Omental fat pad (tissue), 4 donors: Measurements from ENCODE around the gene ATG12. TPM values are rescaled to one million over a fixed set of nuclear protein-coding genes. Genes with fewer than 3 reads are reported as not detected.
"Not testable (repeated sequence)": the region's sequence is repeated elsewhere in the genome, so short reads cannot be mapped to it uniquely, and the experiment has no call there.

Experiments used
- ATAC-seq: fragments of 150-250 bp; one replicate; pipeline ENCODE4 v1.9.1; 2016; ENCODE audit warnings: mild to moderate bottlenecking, moderate library complexity; ENCODE audit not compliant: low FRiP score
- DNase-seq: peaks from one replicate; pipeline ENCODE4 v3.0.0-alpha.2; 2019; ENCODE audit warnings: low spot score
- CTCF ChIP-seq, 3 donors: fragments of 450-650 bp; IDR thresholded peaks; one replicate each; pipeline ENCODE4 v1.5.1; 2016 to 2017; ENCODE audit warnings: antibody characterized with exemption in 3 of 3, mild to moderate bottlenecking in 3 of 3, moderate library complexity in 2 of 3
- total RNA-seq, 4 donors: library from RNA; depleted of rRNA; stranded (reverse); fragments of >200 nt; gene quantifications; one replicate each; pipeline ENCODE4 v1.1.0, GENCODE V29; 2016

ATG12 gene
- total RNA-seq, 4 donors from 2014 or later = 40.6 to 58.8 (median 51.4) TPM

DNA sequence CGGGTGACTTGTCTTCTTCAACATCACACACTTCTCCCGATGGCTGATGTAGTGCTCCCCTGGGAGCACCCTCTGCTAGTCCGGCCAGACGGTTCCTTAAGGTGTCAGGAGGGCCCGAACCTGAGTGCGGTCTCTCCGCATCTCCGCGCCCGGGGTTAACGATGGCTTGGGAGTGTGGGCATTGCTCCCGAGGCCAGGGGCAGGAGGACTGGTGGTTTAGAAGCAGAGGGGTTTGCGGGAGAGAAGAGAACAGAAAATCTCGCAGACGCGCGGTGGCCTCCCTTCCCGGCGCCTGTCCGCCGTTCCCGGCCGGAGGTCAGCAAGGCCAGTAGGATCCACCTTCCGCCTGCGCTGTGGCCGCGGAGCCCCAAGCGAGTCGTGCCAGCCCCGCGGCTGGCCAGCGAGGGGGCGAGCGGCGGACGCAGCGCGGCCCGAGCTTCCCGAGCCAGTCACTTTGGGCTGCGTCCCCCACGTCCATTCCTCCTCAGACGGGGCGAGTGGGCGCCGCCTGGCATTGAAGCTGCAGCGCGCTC is 25.6 kb downstream of the ATG12 start:
- no peak for TF ChIP-seq CTCF (IDR thresholded peaks at IDR 0.05)
- peak; percentile 29 for ATAC-seq
- no peak for DNase-seq

DNA sequence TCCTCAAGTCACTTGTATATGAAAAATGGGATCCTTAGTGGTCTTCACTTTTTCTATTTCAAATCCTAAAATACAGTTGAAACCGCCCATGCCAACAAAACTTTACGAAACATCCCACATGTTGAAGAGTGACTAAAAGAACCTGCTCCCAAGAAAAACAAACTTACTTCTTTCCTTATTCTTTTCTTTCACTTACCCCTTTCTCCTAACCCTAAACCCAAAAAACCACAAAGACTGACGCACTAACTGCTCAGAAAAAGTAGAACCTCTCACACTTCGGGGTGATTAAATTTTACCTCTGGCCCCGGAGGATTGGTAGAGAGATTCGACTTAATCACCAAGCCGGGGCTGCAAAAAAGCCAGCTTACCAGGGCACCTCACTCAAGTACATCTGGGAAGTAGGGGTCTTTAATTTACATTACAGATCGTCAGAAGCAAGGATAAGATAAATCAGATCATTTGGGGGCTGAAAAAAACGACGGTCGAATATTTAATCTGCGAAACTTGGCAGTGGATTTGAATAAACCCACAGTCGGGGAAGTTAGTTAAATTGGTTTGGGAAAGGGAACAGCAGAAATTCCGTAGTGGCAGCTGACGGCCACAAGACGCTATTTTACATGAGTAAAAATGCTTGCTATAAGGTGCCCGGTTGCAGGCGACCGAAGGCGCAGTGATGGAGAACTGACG is 26.2 kb downstream of the ATG12 start:
- no peak for DNase-seq
- no peak for ATAC-seq
- no peak for TF ChIP-seq CTCF (IDR thresholded peaks at IDR 0.05)

DNA sequence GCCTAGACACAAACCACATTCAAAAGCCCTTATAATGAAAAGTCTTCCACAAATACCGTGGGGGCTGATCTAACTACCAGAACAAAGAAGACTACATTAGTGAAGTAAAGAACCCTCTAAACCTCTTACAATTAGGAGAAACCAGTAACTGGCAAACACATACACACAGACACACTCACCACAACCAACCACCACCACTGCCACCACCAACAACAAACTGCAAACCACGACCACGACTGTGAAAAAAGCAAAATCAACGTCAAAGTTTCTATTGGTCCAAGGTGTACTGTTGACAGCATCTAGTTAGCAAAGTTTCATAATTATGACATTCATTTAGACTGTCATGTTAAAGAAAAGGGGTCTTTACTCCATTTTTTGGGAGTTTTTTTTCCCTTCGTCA is 27.6 kb downstream of the ATG12 start:
- ATAC-seq = no peak
- no peak for DNase-seq
- no peak for TF ChIP-seq CTCF (IDR thresholded peaks at IDR 0.05)

DNA sequence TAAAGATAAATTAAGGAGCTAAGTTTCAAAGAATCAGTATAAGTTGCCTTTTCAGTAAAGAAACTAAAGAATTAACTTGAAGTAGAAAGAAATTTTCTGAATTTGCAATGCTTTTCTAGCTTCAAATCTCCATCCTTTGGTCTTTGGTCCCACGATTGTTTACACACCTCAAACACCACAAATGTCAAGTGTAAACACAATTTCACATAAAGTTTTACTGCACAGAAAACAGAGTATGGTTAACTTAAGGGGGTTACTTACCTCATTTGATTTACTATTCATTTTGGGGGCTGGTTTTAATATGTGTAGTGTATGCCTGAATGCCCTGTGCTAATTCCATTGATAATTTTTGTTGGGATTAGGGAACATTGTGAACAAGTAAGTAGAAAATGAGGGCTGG is 29.0 kb downstream of the ATG12 start:
- DNase-seq (no peak), ATAC-seq (no peak)

DNA sequence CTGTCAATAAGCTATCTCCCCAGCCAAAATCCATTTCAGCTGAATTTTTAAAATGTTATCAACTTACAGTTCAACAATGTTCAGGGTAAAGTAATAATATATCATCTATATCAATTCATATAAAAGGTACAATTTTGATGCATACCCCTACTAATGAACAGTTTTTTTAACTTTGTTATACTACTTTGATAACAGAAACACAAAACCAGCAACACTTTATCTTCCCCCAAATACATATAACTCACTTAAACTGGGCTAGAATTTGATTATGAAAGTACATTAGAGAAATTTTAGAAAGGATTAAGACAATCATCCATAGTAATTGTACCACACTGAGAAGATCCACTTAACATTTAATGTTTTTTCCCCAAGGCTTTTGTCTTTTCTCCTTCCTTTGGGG is 30.0 kb downstream of the ATG12 start:
- ATAC-seq (no peak), DNase-seq (no peak)
- no peak for TF ChIP-seq CTCF (IDR thresholded peaks at IDR 0.05)

More for the DNA sequence above, 29.0 kb downstream of the ATG12 start:
- TF ChIP-seq CTCF (IDR thresholded peaks at IDR 0.05) = no peak

DNA sequence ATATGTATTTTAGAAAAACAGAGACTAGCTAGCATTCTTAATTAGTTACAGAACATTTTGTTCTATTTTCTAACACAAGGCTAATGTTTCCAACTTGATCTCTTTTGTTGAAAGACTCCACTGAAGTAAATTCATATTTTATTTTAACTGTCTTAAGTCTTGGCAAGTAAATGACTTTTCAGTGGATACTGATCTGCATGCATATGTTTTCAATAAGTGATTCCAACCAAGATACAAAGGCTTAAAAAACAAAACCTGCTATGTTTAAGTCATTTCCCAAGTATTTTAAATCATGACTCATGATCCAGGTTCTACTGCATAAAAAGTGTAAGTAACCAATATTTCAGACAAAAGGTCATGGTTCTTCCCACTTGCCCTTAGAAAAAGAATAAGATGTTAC is 30.6 kb downstream of the ATG12 start:
- no peak for TF ChIP-seq CTCF (IDR thresholded peaks at IDR 0.05)
- DNase-seq = no peak
- no peak for ATAC-seq

GRCh38 chr5:115809946-115810345 is 31.4 kb downstream of the ATG12 start:
- DNase-seq (no peak), ATAC-seq (no peak)
- no peak for TF ChIP-seq CTCF (IDR thresholded peaks at IDR 0.05)

DNA sequence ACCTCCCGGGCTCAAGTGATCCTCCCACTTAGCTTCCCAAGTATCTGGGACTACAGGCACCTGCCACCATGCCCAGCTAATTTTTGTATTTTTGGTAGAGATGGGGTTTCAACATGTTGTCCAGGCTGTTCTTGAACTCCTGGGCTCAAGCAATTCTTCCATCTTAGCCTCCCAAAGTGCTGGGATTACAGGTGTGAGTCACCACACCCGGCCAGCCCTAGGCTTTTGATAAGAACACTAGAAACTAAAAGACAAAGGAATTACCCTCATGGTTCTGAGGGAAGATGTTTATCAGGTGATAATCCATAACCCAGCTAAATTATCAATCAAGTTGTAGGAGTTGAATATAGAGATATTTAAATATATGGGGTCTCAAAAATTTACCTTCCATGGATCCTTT is 33.3 kb downstream of the ATG12 start:
- DNase-seq, ATAC-seq: not testable (repeated sequence)
